Measurements from ENCODE around the gene GDI2. TPM values are rescaled to one million over a fixed set of nuclear protein-coding genes. Genes with fewer than 3 reads are reported as not detected.
A peak's percentile ranks its signal among the peaks of the same experiment; 100 is the strongest.

GDI2 gene
- total and polyA plus RNA-seq, 2 of the 13 experiments (the other 11 are each of a cell fraction or from before 2014, with no cell fraction given), result 153 to 477 TPM

- TF ChIP-seq ZNF687 (CRISPR knock-in tag; IDR thresholded peaks at IDR 0.05), result peak; percentile 53
- TF ChIP-seq PRDM10 (CRISPR knock-in tag; IDR thresholded peaks at IDR 0.05; ENCODE audit: low read depth), result 0 out of 2 replicates have a peak, but pooled peaks have one; percentile 45
- peak; percentile 44; the same call in 1 of the 2 replicates for TF ChIP-seq ZBTB7B (CRISPR knock-in tag; IDR thresholded peaks at IDR 0.05)
- TF ChIP-seq MAFK (conservative IDR thresholded peaks at IDR 0.05 in 1 of 2, IDR thresholded peaks at IDR 0.05 in 1 of 2; ENCODE audit: low read length in 2 of 2), result no peak
- TF ChIP-seq TFAP4 (IDR thresholded peaks at IDR 0.05; ENCODE audit: borderline replicate concordance, low read depth), result peak; percentile 54
- TF ChIP-seq ZNF281 (CRISPR knock-in tag; IDR thresholded peaks at IDR 0.05; ENCODE audit: borderline replicate concordance), result peak; percentile 79; the same call in 1 of the 2 replicates
- TF ChIP-seq HDAC1 (CRISPR knock-in tag; IDR thresholded peaks at IDR 0.05), result peak; percentile 46; the same call in 1 of the 2 replicates
- TF ChIP-seq NR2F1 (CRISPR knock-in tag; IDR thresholded peaks at IDR 0.05), result peak; percentile 95
- no peak for TF ChIP-seq SNAPC5 (CRISPR knock-in tag; IDR thresholded peaks at IDR 0.05; ENCODE audit: borderline replicate concordance)
- peak; percentile 38; the same call in 1 of the 2 replicates for TF ChIP-seq ZNF331 (CRISPR knock-in tag; IDR thresholded peaks at IDR 0.05)
- peak; percentile 32; the same call in 1 of the 2 replicates for TF ChIP-seq CEBPG (CRISPR knock-in tag; IDR thresholded peaks at IDR 0.05)
- peak; percentile 34; the same call in 1 of the 2 replicates for TF ChIP-seq ELF3 (CRISPR knock-in tag; IDR thresholded peaks at IDR 0.05)
- peak in 1 of 2 experiments; percentile 28; a peak in 1 of 4 replicates for TF ChIP-seq KLF16 (CRISPR knock-in tag; IDR thresholded peaks at IDR 0.05)
These were observed 18.2 kb upstream of the GDI2 start (continued) for GRCh38 chr10:5831446-5831782.
